Breast epithelium (tissue), 4 donors: ENCODE data around the gene OR1N1. TPM values are rescaled to one million over a fixed set of nuclear protein-coding genes. Genes with fewer than 3 reads are reported as not detected.
"Not testable (repeated sequence)": the region's sequence is repeated elsewhere in the genome, so short reads cannot be mapped to it uniquely, and the experiment has no call there.

ENCODE experiments used
- DNase-seq, 2 donors: peaks; one replicate each; pipeline ENCODE4 v3.0.0-alpha.2; 2019; ENCODE audit warnings: low spot score in 2 of 2
- H3K27ac ChIP-seq, 2 donors: fragments of 200-600 bp; sonication (generic) in 1 of 2; one replicate each; pipeline ENCODE4 v1.5.1; 2016 to 2019; ENCODE audit warnings: mild to moderate bottlenecking in 1 of 2
- H3K27me3 ChIP-seq, 2 donors: fragments of 200-600 bp; sonication (generic) in 1 of 2; one replicate each; pipeline versions ENCODE4 v1.5.1 to v1.6.0; 2017 to 2019; ENCODE audit warnings: control low read depth in 1 of 2, mild to moderate bottlenecking in 1 of 2
- H3K36me3 ChIP-seq: fragments of 200-600 bp; one replicate; pipeline ENCODE4 v1.5.1; 2019
- H3K4me1 ChIP-seq, 2 donors: fragments of 200-600 bp; sonication (generic); one replicate each; pipeline ENCODE4 v1.5.1; 2016 to 2019; ENCODE audit warnings: control low read depth in 1 of 2
- H3K4me3 ChIP-seq, 3 donors: fragments of 200-600 bp; sonication (generic); 1 replicate in 2 of 3; 2 replicates in 1 of 3; pipeline ENCODE4 v1.5.1; 2016 to 2019; ENCODE audit warnings: mild to moderate bottlenecking in 3 of 3, moderate library complexity in 2 of 3
- H3K9me3 ChIP-seq, 2 donors: fragments of 200-600 bp; sonication (generic) in 1 of 2; one replicate each; pipeline ENCODE4 v1.5.1; 2016 to 2019; ENCODE audit warnings: control low read depth in 1 of 2
- CTCF ChIP-seq, 3 donors: fragments of 450-650 bp; IDR thresholded peaks; one replicate each; pipeline ENCODE4 v1.5.1; 2016 to 2017; ENCODE audit warnings: antibody characterized with exemption in 3 of 3, mild to moderate bottlenecking in 3 of 3, moderate library complexity in 3 of 3
- POLR2A ChIP-seq: fragments of 450-650 bp; IDR thresholded peaks from one replicate; pipeline ENCODE4 v1.6.1; 2016; ENCODE audit warnings: antibody characterized with exemption, mild to moderate bottlenecking, moderate library complexity
- POLR2AphosphoS5 ChIP-seq, 3 donors: sonication (generic); formaldehyde crosslinking; IDR thresholded peaks; one replicate each; pipeline ENCODE4 v1.6.1; 2017; ENCODE audit warnings: antibody characterized with exemption in 3 of 3
- intact Hi-C: fragments of 100-400 bp; cut with DNase I; formaldehyde crosslinking; loops from one replicate; pipeline ENCODE4 v1.15.1; 2023; ENCODE audit warnings: low total_unique reads
- total RNA-seq, 3 donors: library from RNA; depleted of rRNA; stranded (reverse); fragments of >200 nt; gene quantifications; one replicate each; pipeline ENCODE4 v1.1.0, GENCODE V29; 2016

The OR1N1 gene
- total RNA-seq, 3 donors from 2014 or later, result not detected

- Histone ChIP-seq H3K4me3 (no peak within 1 kb of the TSS), H3K27ac (no peak within 1 kb of the TSS), H3K9me3 (peaks cover 0 to 4% of the 10 kb centered on the region in 2 donors), H3K27me3 (no peaks in the 10 kb centered on the region), H3K4me1 (no peaks in the 10 kb centered on the region), H3K36me3 (no peaks in the 10 kb centered on the region)
- intact Hi-C loops, result no loop called here
- no peak for DNase-seq
- no peak for TF ChIP-seq CTCF (IDR thresholded peaks at IDR 0.05)
- TF ChIP-seq POLR2A, result no peak
- TF ChIP-seq POLR2AphosphoS5 (IDR thresholded peaks at IDR 0.05), result no peak
These were observed 25.7 kb upstream of the OR1N1 start, which contains the start of gene OR1N2 for GRCh38 chr9:122552812-122553211. Gene OR1N2 (plus strand): TSS chr9:122553112. CDS start chr9:122553212, 100 bp downstream.

GRCh38 chr9:122551371-122551770, 24.3 kb upstream of the OR1N1 start:
- TF ChIP-seq POLR2AphosphoS5 (IDR thresholded peaks at IDR 0.05), result no peak
- no peak for TF ChIP-seq CTCF (IDR thresholded peaks at IDR 0.05)
- no peak for TF ChIP-seq POLR2A
- no peaks in the 10 kb centered on the region for H3K4me1 ChIP-seq
- H3K27ac ChIP-seq, result no peak overlapping the region
- no peaks in the 10 kb centered on the region for H3K36me3 ChIP-seq
- intact Hi-C loops, result no loop called here
- no peak overlapping the region for H3K4me3 ChIP-seq
- peaks cover 0 to 4% of the 10 kb centered on the region in 2 donors for H3K9me3 ChIP-seq
- DNase-seq, result no peak
- H3K27me3 ChIP-seq, result no peaks in the 10 kb centered on the region

GRCh38 chr9:122546196-122546595, 19.1 kb upstream of the OR1N1 start:
- Histone ChIP-seq H3K9me3 (peaks cover 0 to 4% of the 10 kb centered on the region in 2 donors), H3K27ac (no peak overlapping the region), H3K4me3 (no peak overlapping the region), H3K27me3 (no peaks in the 10 kb centered on the region), H3K4me1 (no peaks in the 10 kb centered on the region), H3K36me3 (no peaks in the 10 kb centered on the region)
- no peak for DNase-seq
- intact Hi-C loops, result no loop called here
- TF ChIP-seq POLR2A, result no peak
- TF ChIP-seq CTCF (IDR thresholded peaks at IDR 0.05), result no peak
- TF ChIP-seq POLR2AphosphoS5 (IDR thresholded peaks at IDR 0.05), result no peak

- intact Hi-C loops, result loop anchor here (10.0 kb wide), 1 partner anchor 1076 kb away; no protein-coding TSS in a partner anchor
- H3K27ac ChIP-seq, result no peak overlapping the region
- no peak for TF ChIP-seq POLR2AphosphoS5 (IDR thresholded peaks at IDR 0.05)
- no peaks in the 10 kb centered on the region for H3K4me1 ChIP-seq
- no peak overlapping the region for H3K4me3 ChIP-seq
- DNase-seq, result no peak
- no peaks in the 10 kb centered on the region for H3K36me3 ChIP-seq
- H3K27me3 ChIP-seq, result no peaks in the 10 kb centered on the region
- H3K9me3 ChIP-seq, result peaks cover 6% of the 10 kb centered on the region in 2 donors
These were observed 11.7 kb upstream of the OR1N1 start for GRCh38 chr9:122538757-122539156.

GRCh38 chr9:122537066-122537465, 10.0 kb upstream of the OR1N1 start:
- not testable (repeated sequence) for H3K4me1 ChIP-seq, H3K27ac ChIP-seq, H3K27me3 ChIP-seq, DNase-seq, H3K9me3 ChIP-seq, H3K4me3 ChIP-seq, H3K36me3 ChIP-seq
- intact Hi-C loops, result loop anchor here (10.0 kb wide), 1 partner anchor 1078 kb away; no protein-coding TSS in a partner anchor

- Histone ChIP-seq H3K4me1 (no peaks in the 10 kb centered on the region), H3K27ac (no peak overlapping the region), H3K27me3 (no peaks in the 10 kb centered on the region), H3K36me3 (no peaks in the 10 kb centered on the region), H3K9me3 (peaks cover 6% of the 10 kb centered on the region in 2 donors), H3K4me3 (no peak overlapping the region)
- intact Hi-C loops, result loop anchor here (10.0 kb wide), 1 partner anchor 1079 kb away; no protein-coding TSS in a partner anchor
- TF ChIP-seq POLR2AphosphoS5 (IDR thresholded peaks at IDR 0.05) (no peak), POLR2A (no peak), CTCF (IDR thresholded peaks at IDR 0.05) (no peak)
- no peak for DNase-seq
These were observed 9.0 kb upstream of the OR1N1 start for GRCh38 chr9:122536134-122536533.

GRCh38 chr9:122531157-122531556, 4.1 kb upstream of the OR1N1 start:
- not testable (repeated sequence) for H3K9me3 ChIP-seq, H3K27me3 ChIP-seq, DNase-seq, H3K4me3 ChIP-seq, H3K36me3 ChIP-seq, H3K4me1 ChIP-seq, H3K27ac ChIP-seq
- intact Hi-C loops, result loop anchor here (10.0 kb wide), 1 partner anchor 1084 kb away; no protein-coding TSS in a partner anchor
